ENCODE measurements around the gene OR2B2.
A peak's percentile ranks its signal among the peaks of the same experiment; 100 is the strongest.

OR2B2 gene

DNA sequence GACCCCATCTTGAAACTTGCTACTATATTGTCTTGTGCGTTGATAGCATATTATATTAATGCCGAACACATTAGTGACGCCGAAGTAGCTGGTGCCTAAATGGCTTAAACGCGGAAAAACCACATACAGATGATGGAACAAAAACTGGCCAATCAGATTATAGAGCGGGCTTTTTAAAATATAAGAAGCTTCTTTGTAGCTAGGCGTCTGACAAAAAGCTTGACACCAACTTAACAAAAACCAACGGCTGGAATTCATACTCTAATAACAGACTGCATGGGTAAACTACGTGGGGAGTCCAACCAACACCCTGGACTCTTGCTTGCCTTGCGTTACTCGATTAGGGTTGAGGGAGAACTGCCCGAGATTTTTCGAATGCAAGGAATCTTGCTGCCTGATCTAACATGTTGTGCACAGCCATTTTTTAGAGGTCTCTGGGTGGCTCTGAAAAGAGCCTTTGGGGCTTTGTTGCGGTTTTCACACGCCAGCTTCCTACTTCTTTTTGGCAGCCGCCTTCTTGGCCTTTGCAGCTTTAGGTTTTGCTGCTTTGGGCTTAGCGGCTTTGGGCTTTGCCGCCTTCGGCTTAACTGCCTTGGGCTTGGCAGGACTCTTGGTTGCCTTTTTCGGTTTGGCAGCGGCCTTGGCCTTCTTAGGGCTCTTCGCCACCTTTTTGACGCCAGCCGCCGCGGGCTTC is 45.7 kb downstream of the OR2B2 start:
- DNase-seq, result peak; percentile 84

- peak; percentile 73 for DNase-seq
These were observed 46.3 kb downstream of the OR2B2 start for GRCh38 chr6:27865850-27866356.

DNA sequence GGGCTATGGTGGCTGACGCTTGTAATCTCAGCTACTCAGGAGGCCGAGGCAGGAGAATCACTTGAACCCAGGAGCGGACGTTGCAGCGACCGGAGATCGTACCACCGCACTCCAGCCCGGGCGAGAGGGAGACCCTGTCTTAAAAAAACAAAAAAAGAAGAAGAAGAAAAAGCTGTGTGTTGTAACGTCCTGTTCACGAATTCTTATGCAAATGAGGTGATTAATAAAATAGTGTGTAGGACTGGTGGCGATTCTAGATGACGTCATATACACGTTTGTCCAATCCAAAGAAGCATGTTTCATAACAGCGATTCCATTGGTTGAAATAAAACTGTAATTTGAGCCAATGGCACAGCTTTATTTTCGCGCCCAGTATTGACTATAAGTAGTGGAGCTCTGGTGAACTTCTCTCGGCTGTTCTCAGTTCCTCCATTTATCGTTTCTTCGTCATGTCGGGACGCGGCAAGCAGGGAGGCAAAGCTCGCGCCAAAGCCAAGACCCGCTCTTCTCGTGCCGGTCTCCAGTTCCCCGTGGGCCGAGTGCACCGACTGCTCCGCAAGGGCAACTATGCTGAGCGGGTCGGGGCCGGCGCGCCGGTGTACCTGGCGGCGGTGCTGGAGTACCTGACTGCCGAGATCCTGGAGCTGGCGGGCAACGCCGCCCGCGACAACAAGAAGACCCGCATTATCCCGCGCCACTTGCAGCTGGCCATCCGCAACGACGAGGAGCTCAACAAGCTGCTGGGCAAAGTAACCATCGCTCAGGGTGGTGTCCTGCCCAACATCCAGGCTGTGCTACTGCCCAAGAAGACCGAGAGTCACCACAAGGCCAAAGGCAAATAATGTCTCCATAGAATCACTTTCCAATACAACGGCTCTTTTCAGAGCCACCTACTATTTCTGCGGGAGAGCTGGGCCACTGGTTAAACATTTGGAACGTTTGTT is 47.0 kb downstream of the OR2B2 start:
- peak; percentile 98 for DNase-seq

DNA sequence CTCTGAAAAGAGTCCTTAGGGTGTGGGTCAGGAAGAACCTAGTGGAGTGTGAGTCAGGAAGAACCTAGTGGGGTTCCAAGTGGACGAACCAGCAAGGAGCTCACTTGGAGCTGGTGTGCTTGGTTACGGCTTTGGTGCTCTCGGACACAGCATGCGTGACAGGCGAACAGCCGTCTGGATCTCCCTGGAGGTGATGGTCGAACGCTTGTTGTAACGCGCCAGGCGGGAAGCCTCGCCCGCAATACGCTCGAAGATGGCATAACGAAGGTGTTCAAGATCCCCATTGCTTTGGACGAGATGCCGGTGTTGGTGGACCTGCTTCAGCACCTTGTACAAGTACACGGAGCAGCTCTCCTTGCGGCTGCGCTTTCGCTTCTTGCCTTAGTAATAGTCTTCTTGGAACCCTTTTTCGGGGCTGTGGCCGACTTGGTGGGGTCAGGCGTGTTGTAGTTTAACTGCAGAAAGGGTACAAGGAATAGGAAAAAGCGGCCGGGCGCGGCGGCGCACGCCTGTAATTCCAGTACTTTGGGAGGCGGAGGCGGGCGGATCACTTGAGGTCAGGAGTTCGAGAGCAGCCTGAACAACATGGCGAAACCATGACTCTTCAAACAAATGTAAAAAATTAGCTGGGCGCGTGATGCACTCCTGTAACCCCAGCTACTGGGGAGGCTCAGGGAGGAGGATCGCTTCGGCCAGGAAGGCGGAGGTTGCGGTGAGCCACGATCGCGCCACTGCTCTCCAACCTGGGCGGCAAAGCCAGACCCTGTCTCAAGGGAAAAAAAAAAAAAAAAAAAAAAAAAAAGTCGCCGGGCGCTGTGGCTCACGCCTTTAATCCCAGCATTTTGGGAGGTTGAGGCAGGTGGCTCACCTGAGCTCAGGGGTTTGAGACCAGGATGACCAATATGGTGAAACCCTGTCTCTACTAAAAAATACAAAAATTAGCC is 48.0 kb downstream of the OR2B2 start:
- peak; percentile 31 for DNase-seq

- no peak for DNase-seq
These were observed 49.7 kb downstream of the OR2B2 start for GRCh38 chr6:27862396-27863066.

GRCh38 chr6:27861861-27862260 is 50.3 kb downstream of the OR2B2 start:
- DNase-seq, result no peak

- DNase-seq, result no peak
These were observed 50.8 kb downstream of the OR2B2 start for GRCh38 chr6:27861276-27861840.

All from EL (cell line).